ENCODE results near the gene FANCE. TPM values are rescaled to one million over a fixed set of nuclear protein-coding genes. Genes with fewer than 3 reads are reported as not detected.

FANCE gene
- total and polyA plus RNA-seq, 2 experiments from 2014 or later, result 4.1 to 8.7 TPM

DNA sequence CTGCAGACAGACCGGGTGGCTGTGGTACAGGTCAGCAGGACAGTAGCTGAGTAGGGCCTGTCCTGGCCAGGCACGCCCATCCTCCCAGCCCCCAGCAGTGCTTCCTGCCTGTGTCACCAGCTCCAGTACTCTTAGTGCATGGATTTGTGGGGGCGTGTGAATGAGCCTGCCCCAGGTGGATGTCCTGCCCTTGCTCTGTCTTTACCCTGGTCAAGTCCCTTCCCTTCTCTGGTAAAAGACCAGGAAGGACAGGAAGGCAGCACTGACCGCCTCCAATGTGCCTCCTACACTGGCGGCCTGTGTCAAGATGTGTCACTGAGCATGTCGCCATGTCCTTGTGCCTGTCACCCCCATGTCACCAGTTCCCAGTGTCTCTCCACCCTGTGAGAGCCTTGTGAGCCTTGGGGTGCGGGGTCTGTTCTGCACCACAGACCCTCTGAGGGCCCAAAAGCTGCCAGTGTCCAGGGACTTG is 32.8 kb downstream of the FANCE start:
- Histone ChIP-seq H2AFZ (no peak overlapping the region), H3K79me2 (peaks cover 74% of the 10 kb centered on the region), H3K27ac (peak overlapping the region; percentile 97), H3K4me1 (ENCODE audit: insufficient read depth) (peaks cover 51% of the 10 kb centered on the region), H4K20me1 (ENCODE audit: insufficient read depth, poor library complexity, severe bottlenecking) (peaks cover 42% of the 10 kb centered on the region), H3K36me3 (replicated peaks; ENCODE audit: insufficient read depth, low read depth) (no peaks in the 10 kb centered on the region), H3K9me2 (replicated peaks; ENCODE audit: insufficient read depth) (no peaks in the 10 kb centered on the region), H3K4me3 (no peak overlapping the region), H3K4me2 (no peak overlapping the region), H3K9me3 (ENCODE audit: low read depth) (no peaks in the 10 kb centered on the region), H3K27me3 (no peaks in the 10 kb centered on the region)
- 93% methylated on average over 7 of the region's 7 CpGs for WGBS (ENCODE audit: low lambda C conversion rate, missing lambda C conversion rate)
- no peak for DNase-seq (ENCODE audit: low spot score)
- TF ChIP-seq, protein P1, sequence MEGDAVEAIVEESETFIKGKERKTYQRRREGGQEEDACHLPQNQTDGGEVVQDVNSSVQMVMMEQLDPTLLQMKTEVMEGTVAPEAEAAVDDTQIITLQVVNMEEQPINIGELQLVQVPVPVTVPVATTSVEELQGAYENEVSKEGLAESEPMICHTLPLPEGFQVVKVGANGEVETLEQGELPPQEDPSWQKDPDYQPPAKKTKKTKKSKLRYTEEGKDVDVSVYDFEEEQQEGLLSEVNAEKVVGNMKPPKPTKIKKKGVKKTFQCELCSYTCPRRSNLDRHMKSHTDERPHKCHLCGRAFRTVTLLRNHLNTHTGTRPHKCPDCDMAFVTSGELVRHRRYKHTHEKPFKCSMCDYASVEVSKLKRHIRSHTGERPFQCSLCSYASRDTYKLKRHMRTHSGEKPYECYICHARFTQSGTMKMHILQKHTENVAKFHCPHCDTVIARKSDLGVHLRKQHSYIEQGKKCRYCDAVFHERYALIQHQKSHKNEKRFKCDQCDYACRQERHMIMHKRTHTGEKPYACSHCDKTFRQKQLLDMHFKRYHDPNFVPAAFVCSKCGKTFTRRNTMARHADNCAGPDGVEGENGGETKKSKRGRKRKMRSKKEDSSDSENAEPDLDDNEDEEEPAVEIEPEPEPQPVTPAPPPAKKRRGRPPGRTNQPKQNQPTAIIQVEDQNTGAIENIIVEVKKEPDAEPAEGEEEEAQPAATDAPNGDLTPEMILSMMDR (IDR thresholded peaks at IDR 0.05; ENCODE audit: poor library complexity), result no peak
- no peak for TF ChIP-seq EZH2phosphoT487 (IDR thresholded peaks at IDR 0.05; ENCODE audit: low read depth, severe bottlenecking, unreplicated experiment)
- no peak for TF ChIP-seq EZH2 (IDR thresholded peaks at IDR 0.05; ENCODE audit: borderline replicate concordance)

DNA sequence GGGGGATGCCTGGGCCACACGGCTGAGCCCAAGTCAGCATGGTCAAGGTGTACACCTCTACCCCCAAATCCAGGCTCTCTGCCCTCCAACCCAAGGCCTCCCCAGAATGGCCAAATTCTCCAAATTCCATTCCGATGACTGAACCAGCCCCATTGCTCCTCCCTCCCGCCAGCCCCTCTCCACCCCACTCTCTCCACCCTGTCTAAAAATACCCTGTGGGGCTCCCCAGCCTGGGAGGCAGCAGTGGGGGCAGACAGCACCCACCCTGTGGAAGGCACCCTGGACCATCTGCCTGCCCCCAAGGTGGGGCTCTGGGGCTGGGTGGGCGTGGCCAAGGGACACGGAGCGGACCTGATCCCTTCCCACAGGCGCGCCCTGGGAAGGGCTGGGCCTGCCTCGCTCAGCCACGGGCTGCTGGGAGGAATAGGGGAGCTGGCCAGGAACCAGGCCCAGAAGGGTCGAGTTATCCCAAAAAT is 33.3 kb downstream of the FANCE start:
- Histone ChIP-seq H3K27ac (peak overlapping the region; percentile 97), H3K9me3 (ENCODE audit: low read depth) (no peaks in the 10 kb centered on the region), H3K36me3 (replicated peaks; ENCODE audit: insufficient read depth, low read depth) (no peaks in the 10 kb centered on the region), H3K79me2 (peaks cover 79% of the 10 kb centered on the region), H3K9me2 (replicated peaks; ENCODE audit: insufficient read depth) (no peaks in the 10 kb centered on the region), H3K4me2 (peak overlapping the region; percentile 71), H3K4me3 (no peak overlapping the region), H3K4me1 (ENCODE audit: insufficient read depth) (peaks cover 55% of the 10 kb centered on the region), H4K20me1 (ENCODE audit: insufficient read depth, poor library complexity, severe bottlenecking) (peaks cover 43% of the 10 kb centered on the region), H2AFZ (no peak overlapping the region), H3K27me3 (no peaks in the 10 kb centered on the region)
- WGBS (ENCODE audit: low lambda C conversion rate, missing lambda C conversion rate), result 60% methylated on average over 11 of the region's 11 CpGs
- peak; percentile 60 for DNase-seq (ENCODE audit: low spot score)
- TF ChIP-seq EZH2phosphoT487 (IDR thresholded peaks at IDR 0.05; ENCODE audit: low read depth, severe bottlenecking, unreplicated experiment) (no peak), EZH2 (IDR thresholded peaks at IDR 0.05; ENCODE audit: borderline replicate concordance) (no peak)
- TF ChIP-seq, protein P1 (IDR thresholded peaks at IDR 0.05; ENCODE audit: poor library complexity), result no peak

DNA sequence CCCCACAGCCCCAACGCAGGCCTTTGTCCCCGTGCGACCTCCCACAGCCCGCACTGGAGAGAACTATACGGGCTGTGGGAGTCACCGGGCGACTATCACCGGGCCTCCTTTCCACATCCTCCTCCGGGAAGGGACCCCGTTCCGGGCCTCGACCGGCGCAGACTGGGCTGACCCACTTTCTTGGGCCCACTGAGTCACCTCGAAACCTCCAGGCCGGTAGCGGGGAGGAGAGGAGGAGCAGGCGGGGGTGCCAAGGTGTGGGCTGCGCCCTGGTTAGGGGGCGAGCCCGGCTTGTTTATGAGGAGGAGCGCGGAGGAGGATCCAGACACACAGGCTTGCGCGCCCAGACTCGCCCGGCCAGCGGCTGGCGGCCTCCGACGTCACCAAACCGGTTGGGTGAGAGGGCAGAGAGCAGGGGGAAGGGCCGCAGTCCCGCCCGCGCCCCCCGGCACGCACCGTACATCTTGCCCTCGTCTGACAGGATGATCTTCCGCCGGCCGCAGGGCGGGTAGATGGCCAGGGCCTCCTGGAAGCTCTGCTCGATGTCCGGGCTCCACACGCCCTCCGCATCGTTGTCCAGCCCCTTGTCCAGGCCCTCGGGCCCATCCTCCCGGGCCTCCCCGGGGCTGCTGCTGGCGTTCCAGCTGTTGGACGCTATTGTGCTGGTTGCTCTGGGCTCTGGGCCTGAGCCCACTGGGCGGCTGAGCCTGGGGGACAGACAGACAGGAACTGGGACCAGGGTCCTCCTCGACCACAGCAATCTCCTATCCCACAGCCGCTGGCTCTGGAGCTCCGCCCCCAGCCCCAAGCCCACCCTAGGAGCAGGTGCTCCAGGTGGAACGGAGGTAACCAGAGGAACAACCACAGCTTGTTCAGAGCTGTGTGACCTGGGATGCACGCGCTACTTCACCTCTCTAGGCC is 34.1 kb downstream of the FANCE start:
- peaks cover 50% of the 10 kb centered on the region for H4K20me1 ChIP-seq (ENCODE audit: insufficient read depth, poor library complexity, severe bottlenecking)
- no peaks in the 10 kb centered on the region for H3K27me3 ChIP-seq
- peak overlapping the region; percentile 71 for H3K4me2 ChIP-seq
- H3K9me3 ChIP-seq (ENCODE audit: low read depth), result no peaks in the 10 kb centered on the region
- peak overlapping the region; percentile 97 for H3K27ac ChIP-seq
- H3K4me3 ChIP-seq, result no peak overlapping the region
- H3K36me3 ChIP-seq (replicated peaks; ENCODE audit: insufficient read depth, low read depth), result no peaks in the 10 kb centered on the region
- H3K9me2 ChIP-seq (replicated peaks; ENCODE audit: insufficient read depth), result no peaks in the 10 kb centered on the region
- peak; percentile 83 for DNase-seq (ENCODE audit: low spot score)
- 57% methylated on average over 40 of the region's 61 CpGs for WGBS (ENCODE audit: low lambda C conversion rate, missing lambda C conversion rate)
- no peak overlapping the region for H2AFZ ChIP-seq
- TF ChIP-seq, protein P1 (IDR thresholded peaks at IDR 0.05; ENCODE audit: poor library complexity), result no peak
- no peak for TF ChIP-seq EZH2phosphoT487 (IDR thresholded peaks at IDR 0.05; ENCODE audit: low read depth, severe bottlenecking, unreplicated experiment)
- no peak for TF ChIP-seq EZH2 (IDR thresholded peaks at IDR 0.05; ENCODE audit: borderline replicate concordance)
- H3K4me1 ChIP-seq (ENCODE audit: insufficient read depth), result peaks cover 64% of the 10 kb centered on the region
- H3K79me2 ChIP-seq, result peaks cover 87% of the 10 kb centered on the region

Measured in hepatocyte (in vitro differentiated cells).